GM19328 (cell line): Measurements from ENCODE around the gene ZNF862.

ENCODE experiments used
- ATAC-seq: cut with Tn5 transposase; IDR thresholded peaks from one replicate; pipeline ENCODE4 v1.9.1; 2021; ENCODE audit warnings: mild to moderate bottlenecking, moderate library complexity; ENCODE audit not compliant: unreplicated experiment

ZNF862 gene

DNA sequence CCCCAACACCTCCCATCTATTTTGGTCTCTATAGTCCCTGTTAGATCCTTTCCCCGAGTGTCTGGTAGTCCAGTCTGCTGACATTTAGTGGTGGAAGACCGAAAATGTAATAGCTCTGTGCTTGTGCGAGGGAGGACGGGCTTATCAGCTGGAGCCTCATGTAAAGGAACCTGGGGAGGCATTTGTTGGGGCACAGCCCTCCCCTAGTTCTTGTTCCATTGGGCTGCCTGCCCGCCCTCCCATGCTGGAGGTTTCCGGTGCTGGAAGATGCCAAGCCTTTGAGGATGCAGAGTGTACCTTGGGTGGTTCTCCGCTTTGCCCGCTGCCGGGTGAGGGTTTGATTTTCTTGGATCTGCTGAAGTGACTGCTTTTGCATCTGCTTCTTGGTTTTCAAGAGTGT, 5.4 kb downstream of the ZNF862 start:
- no peak for ATAC-seq

DNA sequence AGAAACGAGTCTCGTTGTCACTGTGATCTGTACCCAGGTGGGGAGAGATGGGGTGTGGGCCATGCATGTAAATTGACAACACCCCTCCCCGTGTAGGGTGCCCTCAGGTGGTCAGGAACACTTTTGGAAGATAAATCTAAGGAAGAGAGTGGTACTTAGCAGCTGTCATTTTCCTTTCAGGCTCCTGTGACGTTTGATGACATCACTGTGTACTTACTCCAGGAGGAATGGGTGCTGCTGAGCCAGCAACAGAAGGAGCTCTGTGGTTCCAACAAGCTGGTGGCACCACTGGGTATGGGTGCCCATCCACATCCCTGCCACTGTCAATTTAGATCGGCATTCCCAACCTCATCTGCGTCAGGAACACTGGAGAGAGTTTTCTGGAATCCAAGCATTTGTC, 6.3 kb downstream of the ZNF862 start:
- no peak for ATAC-seq

DNA sequence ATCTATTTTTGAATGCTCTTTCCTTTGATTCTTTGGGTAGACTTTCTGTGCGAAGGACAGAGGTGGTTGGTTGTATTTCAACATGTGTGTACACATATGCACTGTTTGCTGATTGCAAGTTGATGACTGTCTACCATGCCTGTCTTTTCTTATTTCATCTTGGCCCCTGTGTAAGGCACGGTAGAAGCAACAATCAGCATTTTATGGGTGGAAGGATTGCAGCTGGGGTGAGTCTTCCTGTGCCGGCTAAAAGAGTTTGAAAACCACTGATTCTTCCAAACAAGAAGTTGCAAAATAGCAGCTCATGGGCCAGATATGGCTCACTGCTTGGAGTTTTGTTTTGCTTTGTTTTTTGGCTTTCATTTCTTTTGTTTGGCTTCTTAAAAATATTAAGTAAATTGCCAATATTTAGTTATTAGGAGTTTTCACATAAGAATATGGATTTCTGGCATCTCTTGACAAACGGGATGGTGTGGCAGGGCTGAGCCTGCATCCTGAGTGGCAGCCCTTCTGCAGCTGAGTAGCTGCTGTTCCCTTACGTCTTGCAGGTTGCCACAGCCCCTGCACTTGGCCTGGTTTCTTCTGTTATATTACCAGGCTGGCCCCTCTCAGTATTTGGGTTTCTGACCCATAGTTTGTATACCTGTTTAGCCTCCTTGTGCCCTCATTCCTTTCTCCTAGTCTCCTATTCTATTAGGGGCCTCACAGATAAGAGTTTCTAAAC, 7.2 kb downstream of the ZNF862 start:
- no peak for ATAC-seq

DNA sequence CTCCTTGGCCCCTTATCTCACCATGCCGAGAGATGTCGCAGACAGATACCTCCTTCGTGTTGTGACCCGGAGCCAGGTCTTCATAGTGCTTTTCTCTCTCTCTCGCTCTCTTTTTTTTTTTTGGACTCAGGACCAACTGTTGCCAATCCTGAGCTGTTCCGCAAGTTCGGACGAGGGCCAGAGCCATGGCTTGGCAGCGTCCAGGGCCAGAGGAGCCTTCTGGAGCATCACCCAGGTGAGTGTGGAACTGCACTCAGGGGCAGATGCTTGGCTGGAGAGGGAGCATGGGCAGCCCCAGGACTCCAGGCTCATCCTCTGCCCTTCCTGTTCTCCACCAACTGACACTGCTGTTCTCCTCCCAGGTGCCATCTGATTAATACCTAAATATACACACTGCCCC, 7.8 kb downstream of the ZNF862 start:
- ATAC-seq, result no peak

DNA sequence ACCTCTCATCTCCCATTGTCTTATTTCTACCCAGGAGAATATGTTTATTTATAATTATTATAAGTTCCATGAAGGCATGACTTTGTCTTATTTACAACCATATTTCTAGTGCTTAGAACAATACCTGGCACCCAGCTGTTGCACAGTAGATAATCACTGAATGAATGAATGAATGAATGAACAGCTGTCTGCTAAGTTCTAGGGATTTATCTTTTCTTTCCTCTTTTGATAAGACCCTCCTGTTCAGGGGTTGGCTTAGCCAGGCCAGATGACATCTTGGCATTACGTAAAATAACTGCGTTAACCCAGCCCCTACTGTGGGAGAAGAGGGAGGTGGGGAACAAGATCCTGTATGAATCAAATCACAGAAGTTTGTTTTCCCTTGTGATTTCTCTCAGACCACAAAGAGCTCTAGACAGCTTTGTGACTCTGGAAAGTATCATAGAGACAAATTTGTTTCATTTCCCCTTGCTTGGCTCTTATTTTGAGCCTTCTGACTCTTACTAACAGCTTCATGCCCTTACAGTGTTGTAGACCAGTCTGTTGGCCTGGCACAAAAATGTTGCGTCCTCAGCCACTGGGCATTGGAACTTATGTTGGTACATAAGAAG, 8.4 kb downstream of the ZNF862 start:
- ATAC-seq, result no peak

DNA sequence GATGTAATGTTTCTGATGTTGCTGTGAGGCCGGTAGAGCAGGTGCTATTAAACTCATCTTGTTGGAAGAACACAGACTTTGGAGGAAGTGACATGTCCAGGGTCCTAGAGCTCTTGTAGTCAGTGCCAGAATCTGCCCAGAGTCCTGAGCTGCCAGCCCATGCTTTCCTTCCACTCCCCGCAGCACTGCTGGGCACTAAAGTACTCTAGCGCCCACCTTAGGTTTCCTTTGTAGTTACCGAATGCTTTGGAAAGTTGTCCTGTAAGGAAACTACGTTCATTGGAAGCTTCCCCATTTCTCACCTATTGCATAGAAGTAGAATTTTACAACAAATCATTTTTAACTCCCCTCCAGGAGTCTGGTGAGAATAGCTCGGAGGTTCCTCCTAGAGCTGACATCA, 11.0 kb downstream of the ZNF862 start:
- no peak for ATAC-seq

DNA sequence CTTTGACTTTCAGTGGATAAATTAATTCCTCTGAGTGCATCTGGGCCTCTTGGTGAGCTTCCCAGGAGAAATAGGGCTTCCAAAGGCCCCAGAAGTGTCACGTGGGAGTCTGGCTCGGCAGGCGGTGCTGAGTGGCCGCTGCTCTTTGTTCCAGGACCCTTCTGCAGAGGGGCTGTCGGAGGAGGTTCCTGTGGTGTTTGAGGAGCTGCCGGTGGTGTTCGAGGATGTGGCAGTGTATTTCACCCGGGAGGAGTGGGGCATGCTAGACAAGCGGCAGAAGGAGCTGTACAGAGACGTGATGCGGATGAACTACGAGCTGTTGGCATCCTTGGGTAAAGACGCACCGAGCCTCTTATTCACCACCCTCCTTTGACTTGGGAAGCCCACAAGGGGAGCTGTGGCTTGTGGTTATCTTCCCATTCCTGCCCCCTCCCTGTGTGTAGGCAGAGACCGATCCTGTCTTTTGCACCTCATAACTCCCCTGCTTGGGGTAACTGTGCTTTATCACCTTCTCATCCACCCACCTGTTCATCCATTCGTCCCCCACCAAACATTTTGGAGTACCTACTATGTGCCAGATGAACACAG, 11.9 kb downstream of the ZNF862 start:
- ATAC-seq, result no peak

DNA sequence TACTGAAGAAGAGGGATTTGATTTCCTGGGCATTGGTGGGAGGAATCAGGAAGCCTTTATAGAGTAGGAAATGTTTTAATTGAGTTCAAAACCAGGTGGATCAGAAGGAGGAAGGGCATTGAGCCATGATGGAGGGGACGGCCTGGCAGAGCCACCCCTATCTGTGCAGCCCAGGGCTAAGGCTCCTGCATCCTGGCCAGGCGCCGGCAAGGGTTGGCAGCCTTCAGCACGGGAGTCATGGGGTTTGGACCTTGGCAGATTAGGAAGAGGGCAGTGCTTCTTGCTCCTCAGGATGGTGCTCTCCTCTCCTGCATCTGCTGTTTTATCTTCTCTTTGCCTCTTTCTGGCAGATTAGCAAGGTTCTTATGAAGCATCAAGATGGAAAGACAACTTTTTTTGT, 12.5 kb downstream of the ZNF862 start:
- no peak for ATAC-seq

DNA sequence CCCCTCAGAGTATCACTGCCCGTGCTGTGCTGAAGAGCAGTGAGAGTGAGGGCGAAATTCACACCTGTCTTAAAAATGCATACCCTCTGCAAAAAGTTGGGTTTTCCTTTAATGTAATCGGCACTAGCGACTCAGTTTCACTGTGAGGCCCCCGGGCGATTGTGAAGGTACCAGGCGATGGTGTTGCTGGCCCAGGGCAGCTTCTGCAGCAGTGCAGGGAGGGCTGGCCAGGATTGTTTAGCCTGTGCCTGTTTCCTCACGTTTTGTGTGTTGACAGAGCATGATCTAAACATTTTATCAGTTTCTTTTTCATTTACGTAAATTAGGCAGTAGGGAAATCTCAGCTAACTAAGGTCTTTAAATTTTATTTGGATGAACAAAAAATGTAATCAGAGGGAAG, 13.3 kb downstream of the ZNF862 start:
- no peak for ATAC-seq

DNA sequence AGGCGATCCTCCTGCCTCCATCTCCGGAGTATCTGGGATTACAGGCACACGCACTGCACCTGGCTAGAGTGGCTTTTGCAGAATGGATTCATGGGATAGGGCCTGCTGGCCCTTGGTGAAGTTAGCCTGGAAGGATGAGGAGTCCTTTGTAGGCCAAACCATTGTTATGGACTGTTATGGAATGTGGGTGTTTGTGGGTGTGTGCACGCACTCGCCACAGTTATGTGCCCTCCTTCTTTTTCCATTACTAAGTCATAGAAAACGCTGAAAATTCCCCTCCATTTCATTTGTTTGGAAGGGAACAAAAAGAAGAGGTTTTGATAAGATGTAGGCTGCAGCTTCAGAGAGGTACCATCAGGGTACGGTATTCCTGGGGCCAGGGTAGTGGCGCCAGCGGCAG, 15.0 kb downstream of the ZNF862 start:
- no peak for ATAC-seq

DNA sequence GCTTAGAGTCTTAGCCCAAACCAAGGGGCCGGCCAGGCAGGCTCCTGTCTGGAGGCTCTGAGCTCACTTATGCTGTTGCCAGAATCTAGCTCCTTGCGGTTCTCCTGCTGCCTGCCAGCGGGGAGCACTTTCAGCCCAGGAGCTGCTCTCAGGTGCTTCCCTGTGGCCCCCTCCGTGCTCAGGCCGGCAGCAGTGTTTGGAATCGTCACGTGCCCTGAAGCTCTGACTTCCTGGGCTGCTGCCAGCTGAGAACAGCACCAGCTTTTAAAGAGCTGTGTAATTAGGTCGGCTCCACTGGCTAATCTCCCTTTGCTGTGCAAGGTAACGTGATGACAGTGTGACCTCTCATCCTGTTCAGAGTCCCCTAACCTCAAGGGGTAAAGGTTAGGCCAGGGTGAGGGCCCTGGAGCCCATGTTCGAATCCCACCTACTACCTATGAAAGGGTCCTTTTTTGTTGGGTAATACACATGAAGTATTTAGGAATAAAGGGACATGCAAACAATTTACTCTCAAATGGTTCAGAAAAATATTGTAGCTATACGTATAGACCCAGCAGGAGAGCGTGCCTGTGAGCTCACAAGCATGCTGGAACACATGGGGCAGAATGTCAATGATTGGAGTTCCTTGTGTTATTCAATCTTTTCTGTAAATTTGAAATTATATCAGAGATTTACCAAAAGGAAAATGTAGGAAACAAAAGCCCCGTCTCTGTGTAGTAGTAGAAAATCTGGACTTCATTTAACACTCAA, 16.6 kb downstream of the ZNF862 start:
- no peak for ATAC-seq

DNA sequence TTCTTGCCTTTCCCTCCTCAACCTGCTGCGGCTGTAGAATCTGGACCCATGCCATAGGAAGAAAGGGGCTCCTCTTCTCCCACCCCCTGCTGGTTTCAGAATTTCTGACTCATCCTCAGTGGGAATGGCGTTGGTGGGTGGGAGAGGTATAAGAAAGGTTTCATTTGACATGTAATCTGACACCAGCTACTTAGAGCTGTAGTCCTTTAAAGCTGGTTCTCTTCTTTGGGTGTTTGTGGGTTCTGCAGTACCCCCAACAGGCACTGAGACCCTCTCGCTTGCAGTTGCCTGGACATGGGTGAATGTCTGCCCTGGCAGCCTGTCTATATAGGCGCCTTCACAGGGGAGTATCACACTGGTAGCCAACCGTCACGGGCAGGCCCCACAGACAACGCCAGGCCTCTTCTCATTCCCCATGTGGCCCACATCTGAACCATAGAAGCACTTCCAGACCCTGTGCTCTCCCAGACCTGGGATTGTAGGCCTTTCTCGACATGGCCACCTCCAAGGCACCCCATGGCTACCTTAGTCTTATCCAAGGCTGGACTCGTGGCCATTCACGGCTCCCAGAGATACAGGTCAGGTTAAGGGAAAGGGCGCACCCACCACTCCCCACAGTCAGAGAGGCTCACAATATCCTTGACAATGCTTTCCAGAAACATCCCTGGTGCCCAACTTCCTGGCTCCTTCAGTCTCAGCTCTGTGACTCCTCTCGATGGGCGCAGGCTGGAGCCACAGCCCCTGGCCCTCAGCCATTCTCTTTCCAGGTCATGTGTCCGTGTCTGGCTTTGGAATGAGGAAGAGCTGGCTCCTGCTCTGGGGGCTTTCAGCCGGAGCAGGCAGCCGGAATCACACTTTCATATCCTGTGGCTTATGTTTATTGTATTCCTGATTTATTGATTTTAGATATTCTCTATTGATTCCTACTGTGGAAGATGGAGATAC, 17.5 kb downstream of the ZNF862 start:
- ATAC-seq, result no peak

DNA sequence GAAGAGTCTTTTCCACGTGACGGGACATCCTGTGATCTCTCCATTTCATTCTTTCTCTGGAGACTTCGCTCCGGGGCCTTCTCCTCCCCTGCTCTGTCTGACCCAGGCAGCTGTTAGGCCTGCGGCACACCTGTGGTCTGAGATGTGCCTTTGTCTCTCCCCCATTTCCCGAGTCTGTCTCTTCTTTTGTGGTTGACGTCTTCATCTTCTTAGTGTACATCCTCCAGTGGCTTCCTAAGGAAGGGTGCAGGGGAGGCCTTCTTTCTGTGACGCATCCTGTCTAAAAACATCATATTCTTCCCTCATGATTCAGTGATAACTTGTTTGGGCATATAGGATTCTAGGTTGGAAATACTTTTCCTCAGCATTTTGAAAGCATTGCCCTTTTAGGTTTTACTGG, 18.4 kb downstream of the ZNF862 start:
- no peak for ATAC-seq

DNA sequence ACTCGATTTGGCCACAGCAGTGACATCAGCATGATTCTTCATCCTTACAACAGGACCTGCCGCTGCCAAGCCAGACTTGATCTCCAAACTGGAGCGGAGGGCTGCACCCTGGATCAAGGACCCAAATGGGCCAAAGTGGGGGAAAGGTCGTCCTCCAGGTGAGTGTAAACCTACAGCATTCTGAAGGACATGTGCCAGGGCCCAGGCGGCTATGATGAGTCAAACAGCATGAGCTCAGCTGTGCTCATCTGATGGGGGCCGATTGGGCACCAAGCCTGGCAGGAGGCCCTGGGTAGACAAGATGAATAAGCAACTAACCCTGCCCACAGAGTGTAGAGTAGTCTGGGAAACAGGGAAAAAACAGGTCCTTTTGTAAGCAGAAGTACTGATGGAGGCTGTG, 21.2 kb downstream of the ZNF862 start:
- no peak for ATAC-seq

DNA sequence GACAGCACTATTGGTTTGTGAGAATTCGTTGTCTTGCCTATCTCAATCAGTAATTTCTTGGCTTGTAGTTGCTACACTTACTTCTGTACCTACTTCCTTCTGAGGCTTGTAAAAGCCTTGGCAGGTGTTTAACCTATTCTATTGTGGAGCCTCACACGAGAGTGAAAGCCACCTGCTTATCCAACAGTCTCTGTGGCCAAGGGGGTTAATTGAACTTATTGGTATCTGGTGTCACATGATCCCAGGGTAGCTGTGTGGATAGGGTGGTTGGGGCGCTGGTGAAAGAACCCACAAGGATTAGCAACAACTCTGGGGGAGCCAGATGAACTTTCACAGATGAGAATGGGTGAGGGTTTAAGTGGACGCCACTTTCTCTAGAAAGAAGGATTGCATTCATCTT, 21.7 kb downstream of the ZNF862 start:
- no peak for ATAC-seq

DNA sequence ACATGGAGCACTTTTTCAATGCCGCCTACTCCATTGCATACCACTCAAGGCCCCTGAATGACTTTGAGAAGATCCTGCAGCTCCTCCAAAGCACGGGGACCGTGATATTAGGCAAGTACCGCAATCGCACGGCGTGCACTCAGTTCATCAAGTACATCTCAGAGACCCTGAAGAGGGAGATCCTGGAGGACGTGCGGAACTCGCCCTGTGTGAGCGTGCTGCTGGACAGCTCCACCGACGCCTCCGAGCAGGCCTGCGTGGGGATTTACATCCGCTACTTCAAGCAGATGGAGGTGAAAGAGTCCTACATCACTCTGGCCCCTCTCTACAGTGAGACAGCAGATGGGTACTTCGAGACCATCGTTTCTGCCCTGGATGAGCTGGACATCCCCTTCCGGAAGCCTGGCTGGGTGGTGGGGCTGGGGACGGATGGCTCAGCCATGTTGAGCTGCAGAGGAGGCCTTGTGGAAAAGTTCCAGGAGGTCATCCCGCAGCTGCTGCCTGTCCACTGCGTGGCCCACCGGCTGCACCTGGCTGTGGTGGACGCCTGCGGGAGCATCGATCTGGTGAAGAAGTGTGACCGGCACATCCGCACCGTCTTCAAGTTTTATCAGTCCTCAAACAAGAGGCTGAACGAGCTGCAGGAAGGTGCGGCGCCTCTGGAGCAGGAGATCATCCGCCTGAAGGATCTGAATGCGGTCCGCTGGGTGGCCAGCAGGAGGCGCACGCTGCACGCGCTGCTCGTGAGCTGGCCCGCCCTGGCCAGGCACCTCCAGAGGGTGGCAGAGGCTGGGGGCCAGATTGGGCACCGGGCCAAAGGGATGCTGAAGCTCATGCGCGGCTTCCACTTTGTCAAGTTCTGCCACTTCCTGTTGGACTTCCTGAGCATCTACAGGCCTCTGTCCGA, 22.9 kb downstream of the ZNF862 start:
- ATAC-seq, result no peak

DNA sequence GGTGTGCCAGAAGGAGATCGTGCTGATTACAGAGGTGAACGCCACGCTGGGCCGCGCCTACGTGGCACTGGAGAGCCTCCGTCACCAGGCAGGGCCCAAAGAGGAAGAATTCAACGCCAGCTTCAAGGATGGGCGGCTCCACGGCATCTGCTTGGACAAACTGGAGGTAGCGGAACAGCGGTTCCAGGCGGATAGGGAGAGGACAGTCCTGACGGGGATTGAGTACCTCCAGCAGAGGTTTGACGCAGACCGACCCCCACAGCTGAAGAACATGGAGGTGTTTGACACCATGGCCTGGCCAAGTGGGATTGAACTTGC, 23.5 kb downstream of the ZNF862 start:
- no peak for ATAC-seq

DNA sequence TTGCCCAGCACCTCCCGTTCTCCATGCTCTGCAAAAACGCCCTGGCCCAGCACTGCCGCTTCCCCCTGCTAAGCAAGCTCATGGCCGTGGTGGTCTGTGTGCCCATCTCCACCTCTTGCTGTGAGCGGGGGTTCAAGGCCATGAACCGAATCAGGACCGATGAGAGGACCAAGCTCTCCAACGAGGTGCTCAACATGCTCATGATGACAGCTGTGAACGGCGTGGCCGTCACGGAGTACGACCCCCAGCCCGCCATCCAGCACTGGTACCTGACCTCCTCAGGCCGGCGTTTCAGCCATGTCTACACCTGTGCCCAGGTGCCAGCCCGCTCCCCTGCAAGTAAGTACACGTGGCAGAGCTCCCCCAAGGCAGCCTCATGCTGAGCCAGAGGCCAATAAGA, 24.0 kb downstream of the ZNF862 start:
- ATAC-seq, result no peak

DNA sequence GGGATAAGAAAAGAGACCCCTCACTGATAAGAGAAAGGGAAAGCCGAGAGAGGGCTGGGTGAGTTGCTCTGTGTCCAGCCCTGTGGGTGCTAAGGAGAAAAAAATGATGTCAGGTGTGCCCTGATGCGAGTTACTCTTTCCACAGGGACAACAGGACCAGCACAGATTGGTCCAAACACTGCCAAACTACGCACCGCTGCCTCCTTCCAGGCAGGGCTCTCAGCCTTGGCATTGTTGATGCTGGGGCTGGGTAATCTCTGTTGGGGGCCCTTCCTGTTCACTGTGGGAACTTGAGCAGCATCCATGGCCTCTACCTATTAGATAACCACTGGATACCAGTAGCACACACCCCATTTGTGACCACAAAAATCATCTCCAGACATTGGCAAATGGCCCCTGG, 25.3 kb downstream of the ZNF862 start:
- no peak for ATAC-seq

DNA sequence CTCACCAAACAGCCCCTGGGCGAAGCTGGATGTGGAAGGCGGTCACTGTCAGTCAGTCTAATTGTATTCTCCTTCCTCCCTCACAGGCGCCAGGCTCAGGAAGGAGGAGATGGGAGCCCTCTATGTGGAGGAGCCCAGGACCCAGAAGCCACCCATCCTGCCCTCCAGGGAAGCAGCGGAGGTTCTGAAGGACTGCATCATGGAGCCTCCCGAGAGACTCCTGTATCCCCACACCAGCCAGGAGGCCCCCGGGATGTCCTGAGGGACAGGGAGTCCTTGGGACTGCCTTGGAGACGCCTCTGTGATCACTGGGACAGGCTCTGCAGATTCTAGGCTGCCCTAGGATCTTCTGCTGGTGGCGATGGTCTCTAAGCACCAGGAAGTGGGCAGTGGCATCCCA, 25.8 kb downstream of the ZNF862 start:
- no peak for ATAC-seq
